Activated naive CD4-positive, alpha-beta T cell treated with anti-CD3 and anti-CD28 coated beads, Interleukin-2, amount 50 U/mL, for 24 hours (primary cell): ENCODE measurements around the gene ANK3.
"Not testable (repeated sequence)": the region's sequence is repeated elsewhere in the genome, so short reads cannot be mapped to it uniquely, and the experiment has no call there.

Experiments used
- H3K27ac Mint-ChIP-seq: one replicate; pipeline ENCODE4 v1.8.0; 2021; ENCODE audit warnings: mild to moderate bottlenecking, mixed read lengths
- H3K27me3 Mint-ChIP-seq: one replicate; pipeline ENCODE4 v1.8.0; 2021; ENCODE audit warnings: mixed read lengths
- H3K36me3 Mint-ChIP-seq: one replicate; pipeline ENCODE4 v1.8.0; 2021; ENCODE audit warnings: mixed read lengths
- H3K4me1 Mint-ChIP-seq: one replicate; pipeline ENCODE4 v1.8.0; 2021; ENCODE audit warnings: mixed read lengths
- H3K4me3 Mint-ChIP-seq: one replicate; pipeline ENCODE4 v1.8.0; 2021; ENCODE audit warnings: mild to moderate bottlenecking, mixed read lengths
- H3K9me3 Mint-ChIP-seq: one replicate; pipeline ENCODE4 v1.8.0; 2021; ENCODE audit warnings: mixed read lengths

ANK3 gene

DNA sequence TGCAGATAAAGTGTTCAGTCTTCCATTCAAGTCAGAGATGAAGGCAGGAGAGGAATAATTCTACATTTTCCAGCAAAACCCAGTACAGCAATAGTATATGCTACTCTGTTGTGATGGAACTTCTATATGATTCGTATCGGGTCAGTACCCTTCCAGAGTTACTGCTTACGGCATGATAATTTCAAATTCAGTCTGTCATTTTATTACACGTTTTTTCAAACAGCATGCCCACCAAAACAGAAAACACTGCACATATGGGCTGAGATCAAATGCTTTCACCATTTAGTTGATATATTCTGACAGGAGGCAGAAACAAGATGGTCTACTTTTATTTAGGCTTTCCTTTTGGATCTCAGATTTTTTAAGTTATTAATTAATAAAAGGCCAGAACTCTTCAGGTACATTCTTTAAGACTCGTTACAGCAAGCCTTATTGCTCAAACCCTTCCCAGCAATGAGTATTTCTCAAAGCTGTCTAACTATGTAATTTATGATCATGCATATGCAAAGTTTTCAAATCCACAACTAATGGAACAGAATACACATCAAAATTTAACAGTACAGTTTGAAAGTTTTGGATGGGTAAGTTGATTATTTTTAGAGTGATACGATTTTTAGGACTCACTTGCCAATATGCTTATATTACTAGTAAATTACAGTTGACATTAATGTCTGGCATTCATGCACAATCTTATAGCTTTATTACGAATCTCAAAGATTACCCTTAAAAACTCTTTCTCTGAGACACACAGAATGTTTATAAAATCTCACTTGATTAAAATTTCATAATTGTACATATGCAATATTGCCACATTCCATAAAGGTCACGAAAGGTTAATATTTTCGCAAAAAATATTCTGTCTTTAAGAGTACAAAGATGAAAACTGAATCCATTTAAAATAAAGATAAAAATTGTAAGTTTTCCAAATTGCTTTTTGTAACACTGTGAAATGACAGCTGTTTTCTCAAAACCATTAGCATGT lies 91.0 kb downstream of the ANK3 start:
- peaks cover 5% of the 10 kb centered on the region for H3K4me1 Mint-ChIP-seq
- no peaks in the 10 kb centered on the region for H3K36me3 Mint-ChIP-seq
- no peak overlapping the region for H3K27ac Mint-ChIP-seq
- no peaks in the 10 kb centered on the region for H3K9me3 Mint-ChIP-seq
- no peak overlapping the region for H3K4me3 Mint-ChIP-seq
- no peaks in the 10 kb centered on the region for H3K27me3 Mint-ChIP-seq

DNA sequence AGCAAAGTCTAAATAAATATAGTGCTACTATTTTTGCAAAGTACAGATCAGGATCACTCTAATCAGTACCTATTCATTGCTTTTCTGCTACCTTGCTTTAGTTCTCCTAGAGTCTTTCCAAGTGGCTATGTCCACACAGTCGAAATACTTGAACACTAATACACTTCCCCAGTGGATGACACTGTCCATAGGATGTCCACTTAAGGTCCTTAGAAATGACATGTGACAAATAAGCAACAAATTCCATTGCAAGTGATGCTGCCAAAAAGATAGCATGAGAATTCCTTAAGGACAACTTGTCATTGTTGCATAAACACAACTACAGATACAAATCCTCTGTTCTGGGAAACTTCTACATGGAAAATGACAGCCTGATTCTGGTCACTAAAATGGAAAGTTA lies 93.6 kb downstream of the ANK3 start:
- Mint-ChIP-seq H3K9me3 (no peaks in the 10 kb centered on the region), H3K27me3 (no peaks in the 10 kb centered on the region), H3K4me3 (no peak overlapping the region), H3K27ac (no peak overlapping the region), H3K4me1 (peaks cover 9% of the 10 kb centered on the region), H3K36me3 (no peaks in the 10 kb centered on the region)

DNA sequence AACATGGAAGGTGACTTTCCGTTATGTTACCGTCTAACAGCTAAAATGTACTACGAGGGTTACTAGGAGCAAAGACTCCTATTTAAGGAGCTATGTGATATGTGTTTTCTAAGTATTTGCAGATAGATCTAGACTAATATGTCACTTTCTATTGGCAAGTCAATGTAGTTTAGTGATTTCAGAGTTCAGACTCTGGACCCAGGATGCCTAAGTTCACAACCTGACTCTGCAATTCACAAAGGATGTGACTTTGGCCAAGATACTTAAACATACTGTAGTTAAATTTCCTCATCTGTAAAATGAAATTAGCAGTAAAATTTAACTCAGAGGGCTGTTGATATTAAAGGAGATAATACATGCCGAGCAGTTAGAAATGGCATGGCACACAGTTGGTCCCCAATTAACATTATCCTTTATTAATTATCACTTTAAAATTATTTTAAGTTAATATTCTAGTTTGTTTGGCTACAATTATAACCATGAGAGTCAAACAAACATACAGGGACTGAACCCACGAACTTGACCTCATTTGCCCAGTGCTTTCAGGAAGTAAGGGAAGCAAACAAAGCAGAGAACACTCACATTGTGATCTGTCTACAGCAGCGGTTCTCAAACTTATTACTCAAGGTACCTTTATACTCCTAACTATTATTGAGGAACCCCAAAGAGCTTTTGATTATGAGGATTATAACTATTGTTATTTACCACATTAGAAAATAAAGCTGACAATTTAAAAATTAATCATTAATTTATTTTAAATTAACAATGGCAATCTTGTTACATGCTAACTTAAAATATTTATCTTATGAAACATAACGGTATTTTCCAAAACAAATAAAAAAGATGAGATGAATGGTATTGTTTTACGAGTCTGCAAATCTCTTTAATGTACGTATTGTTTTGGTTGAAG lies 94.4 kb downstream of the ANK3 start:
- Mint-ChIP-seq H3K27ac (no peak overlapping the region), H3K36me3 (no peaks in the 10 kb centered on the region), H3K4me3 (no peak overlapping the region), H3K27me3 (no peaks in the 10 kb centered on the region), H3K4me1 (peaks cover 9% of the 10 kb centered on the region), H3K9me3 (no peaks in the 10 kb centered on the region)

DNA sequence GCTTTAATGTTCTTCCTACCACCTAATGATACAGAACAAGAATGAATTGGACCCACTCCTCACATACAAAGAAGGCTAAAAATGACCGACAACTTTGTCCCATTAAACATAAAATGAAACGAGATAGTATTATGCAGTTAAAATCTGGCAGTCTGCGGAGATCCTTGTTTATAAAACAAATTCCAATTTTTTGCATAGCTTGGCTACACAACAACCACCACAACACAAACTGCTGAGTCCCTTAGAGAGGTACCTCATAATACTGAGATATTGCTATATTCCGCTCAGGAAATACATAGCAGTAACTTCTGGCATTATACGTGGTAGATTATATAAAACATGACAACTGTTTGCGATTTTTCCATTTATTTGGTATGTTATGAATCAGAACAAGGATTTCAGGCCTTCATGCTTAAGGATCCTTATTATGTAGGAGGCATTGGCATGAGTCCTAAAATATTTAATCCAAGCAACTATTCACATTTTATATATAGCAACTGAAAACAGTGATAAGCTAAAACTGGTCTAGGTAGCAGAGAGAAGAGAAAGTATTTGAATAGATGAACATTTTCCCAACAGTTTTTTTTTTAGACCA lies 96.0 kb downstream of the ANK3 start:
- Mint-ChIP-seq H3K4me3 (no peak overlapping the region), H3K9me3 (no peaks in the 10 kb centered on the region), H3K27ac (no peak overlapping the region), H3K27me3 (no peaks in the 10 kb centered on the region), H3K36me3 (no peaks in the 10 kb centered on the region), H3K4me1 (peaks cover 9% of the 10 kb centered on the region)

DNA sequence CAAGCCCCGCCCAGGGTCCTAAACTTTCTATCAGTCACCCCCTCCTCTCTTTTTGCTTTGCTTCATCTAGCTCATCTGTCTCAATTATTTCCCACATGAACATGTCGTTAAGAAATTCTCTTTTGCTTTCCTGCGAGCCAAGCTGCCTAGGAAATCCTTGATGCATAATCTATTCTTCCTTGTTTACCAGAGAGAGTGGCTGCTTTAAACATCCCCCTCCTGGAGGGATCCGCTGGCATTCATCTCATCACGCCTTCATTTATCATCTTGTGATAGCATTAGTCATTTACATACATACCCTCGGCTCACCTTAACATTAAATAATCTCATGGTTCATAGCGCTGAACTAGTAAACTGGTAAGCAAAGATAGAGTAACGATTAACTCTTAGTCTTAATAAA lies 96.7 kb downstream of the ANK3 start:
- H3K27me3 Mint-ChIP-seq = no peaks in the 10 kb centered on the region
- no peaks in the 10 kb centered on the region for H3K9me3 Mint-ChIP-seq
- H3K27ac Mint-ChIP-seq = no peak overlapping the region
- H3K4me3 Mint-ChIP-seq = no peak overlapping the region
- H3K4me1 Mint-ChIP-seq = peaks cover 8% of the 10 kb centered on the region
- H3K36me3 Mint-ChIP-seq = no peaks in the 10 kb centered on the region

DNA sequence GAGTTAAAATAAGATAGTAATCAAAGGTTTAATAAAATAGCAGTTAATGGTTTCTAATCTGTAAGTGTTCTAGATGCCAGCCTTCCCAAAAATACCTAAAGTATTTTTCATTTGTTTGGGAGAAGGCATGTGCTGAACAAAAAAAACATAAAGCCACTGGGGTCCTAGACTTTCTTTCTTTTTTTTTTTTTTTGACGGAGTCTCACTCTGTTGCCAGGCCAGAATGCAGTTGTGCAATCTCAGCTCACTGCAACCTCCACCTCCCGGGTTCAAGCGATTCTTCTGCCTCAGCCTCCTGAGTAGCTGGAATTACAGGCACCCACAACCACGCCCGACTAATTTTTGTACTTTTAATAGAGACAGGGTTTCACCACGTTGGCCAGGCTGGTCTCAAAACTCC lies 97.1 kb downstream of the ANK3 start:
- H3K27ac Mint-ChIP-seq, H3K27me3 Mint-ChIP-seq, H3K9me3 Mint-ChIP-seq, H3K36me3 Mint-ChIP-seq, H3K4me3 Mint-ChIP-seq: not testable (repeated sequence)
- peaks cover 10% of the 10 kb centered on the region for H3K4me1 Mint-ChIP-seq

DNA sequence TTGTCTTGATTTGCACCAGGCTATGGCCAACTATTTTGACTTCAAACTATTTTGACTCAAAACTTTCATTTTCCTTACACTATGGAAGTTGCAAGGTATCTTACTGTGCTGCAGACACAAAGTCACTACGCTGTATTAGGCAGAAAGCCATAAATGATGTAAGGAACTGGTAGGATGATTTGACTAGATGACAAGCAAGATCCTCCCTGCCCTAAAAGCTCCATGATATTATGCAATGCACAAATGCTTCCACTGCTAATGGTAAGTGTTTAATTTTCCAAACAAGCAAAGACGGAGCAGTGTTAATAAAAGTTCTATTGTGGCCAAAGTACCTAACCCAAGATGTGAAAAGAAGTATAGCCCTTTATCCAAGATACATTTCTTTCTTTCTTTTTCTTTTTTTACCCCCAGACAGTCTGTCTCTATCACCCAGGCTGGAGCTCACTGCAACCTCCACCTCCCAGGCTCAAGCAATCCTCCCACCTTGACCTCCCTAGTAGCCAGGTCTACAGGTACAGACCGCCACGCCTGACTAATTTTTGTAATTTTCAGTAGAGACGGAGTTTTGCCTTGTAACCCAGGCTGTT lies 98.2 kb downstream of the ANK3 start:
- Mint-ChIP-seq H3K27ac (no peak overlapping the region), H3K27me3 (no peaks in the 10 kb centered on the region), H3K9me3 (no peaks in the 10 kb centered on the region), H3K4me1 (peaks cover 10% of the 10 kb centered on the region), H3K36me3 (no peaks in the 10 kb centered on the region), H3K4me3 (no peak overlapping the region)

DNA sequence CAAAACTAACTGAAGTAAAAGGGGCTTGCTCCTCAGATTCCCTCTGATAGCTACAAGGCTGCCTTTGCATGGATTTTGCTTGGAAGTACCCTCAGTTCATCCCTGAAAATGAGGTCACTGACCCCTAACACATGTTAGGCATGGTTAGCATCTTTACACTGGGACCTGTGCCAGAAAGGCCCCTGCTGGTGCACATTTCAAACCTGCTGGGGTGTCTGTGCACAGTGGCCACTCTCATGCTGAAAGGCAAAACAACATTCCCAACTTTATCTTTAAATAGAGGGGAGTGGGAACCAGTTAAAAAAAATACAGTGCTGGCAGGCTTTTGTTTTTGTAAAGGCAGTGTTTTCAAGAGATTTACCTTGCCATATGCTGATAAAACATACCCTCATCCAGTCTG lies 99.1 kb downstream of the ANK3 start:
- no peak overlapping the region for H3K4me3 Mint-ChIP-seq
- no peak overlapping the region for H3K27ac Mint-ChIP-seq
- H3K4me1 Mint-ChIP-seq = peaks cover 12% of the 10 kb centered on the region
- H3K36me3 Mint-ChIP-seq = no peaks in the 10 kb centered on the region
- H3K9me3 Mint-ChIP-seq = no peaks in the 10 kb centered on the region
- H3K27me3 Mint-ChIP-seq = no peaks in the 10 kb centered on the region

DNA sequence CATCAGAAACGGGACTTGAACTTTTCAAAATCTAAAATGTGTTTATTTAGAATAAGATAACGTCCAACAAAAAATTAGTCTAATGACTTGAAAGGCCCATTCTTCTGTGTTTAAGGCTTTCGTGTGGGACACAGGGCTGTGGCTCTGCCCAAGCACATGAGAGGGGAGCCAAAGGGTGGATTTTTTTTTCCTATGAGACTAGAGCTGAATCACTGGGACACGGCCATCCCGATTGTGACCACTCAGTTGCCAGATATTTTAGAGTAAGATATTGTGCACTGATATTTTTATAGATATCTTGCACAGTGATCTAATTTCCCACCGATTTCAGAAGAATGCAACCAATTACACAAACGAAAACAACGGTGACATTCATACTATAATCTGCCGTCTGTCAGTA lies 99.9 kb downstream of the ANK3 start:
- H3K36me3 Mint-ChIP-seq = no peaks in the 10 kb centered on the region
- H3K27ac Mint-ChIP-seq = no peak overlapping the region
- no peaks in the 10 kb centered on the region for H3K27me3 Mint-ChIP-seq
- H3K4me1 Mint-ChIP-seq = peaks cover 15% of the 10 kb centered on the region
- H3K9me3 Mint-ChIP-seq = no peaks in the 10 kb centered on the region
- H3K4me3 Mint-ChIP-seq = no peak overlapping the region

DNA sequence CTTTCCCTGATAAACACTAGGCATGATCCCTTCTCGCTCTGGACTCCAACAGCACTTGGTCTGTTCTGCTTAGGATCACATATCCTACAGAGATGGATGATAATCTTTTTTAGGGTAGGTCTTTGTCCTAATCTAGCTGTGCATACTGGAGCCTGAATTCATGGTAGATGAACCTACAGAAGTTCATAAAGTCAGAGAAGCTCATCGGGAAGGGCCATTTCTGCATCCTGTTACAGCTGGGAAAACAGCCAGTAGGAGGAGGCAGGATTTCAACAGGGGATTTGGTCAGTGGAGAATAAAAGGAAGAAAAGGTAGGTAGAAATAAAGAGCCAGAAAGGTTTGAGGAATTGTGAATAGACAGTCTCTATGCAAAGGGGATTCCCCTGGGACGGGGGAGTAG lies 101.4 kb downstream of the ANK3 start:
- Mint-ChIP-seq H3K36me3 (no peaks in the 10 kb centered on the region), H3K27ac (no peak overlapping the region), H3K4me3 (no peak overlapping the region), H3K27me3 (no peaks in the 10 kb centered on the region), H3K9me3 (no peaks in the 10 kb centered on the region), H3K4me1 (peaks cover 15% of the 10 kb centered on the region)

DNA sequence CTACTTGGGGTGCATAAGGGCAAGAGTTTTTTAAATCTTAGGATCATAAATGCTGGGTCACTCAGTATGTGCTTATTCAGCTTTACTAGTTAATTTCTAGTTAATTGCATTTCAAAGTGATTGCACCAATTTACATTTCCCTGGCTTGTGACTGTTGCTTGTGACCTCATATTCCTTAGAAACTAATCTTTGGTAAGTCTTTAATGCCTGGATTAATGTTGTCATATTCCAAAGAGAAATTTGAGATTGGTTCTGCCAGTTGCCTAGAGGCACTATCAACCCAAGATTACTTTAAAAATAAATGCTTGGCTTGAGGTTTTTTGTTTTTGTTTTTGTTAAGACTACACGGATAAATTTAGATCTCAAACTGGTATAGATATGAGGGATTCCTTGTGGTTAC lies 103.1 kb downstream of the ANK3 start:
- no peak overlapping the region for H3K4me3 Mint-ChIP-seq
- H3K4me1 Mint-ChIP-seq = peaks cover 12% of the 10 kb centered on the region
- H3K36me3 Mint-ChIP-seq = no peaks in the 10 kb centered on the region
- no peaks in the 10 kb centered on the region for H3K27me3 Mint-ChIP-seq
- no peak overlapping the region for H3K27ac Mint-ChIP-seq
- H3K9me3 Mint-ChIP-seq = no peaks in the 10 kb centered on the region

DNA sequence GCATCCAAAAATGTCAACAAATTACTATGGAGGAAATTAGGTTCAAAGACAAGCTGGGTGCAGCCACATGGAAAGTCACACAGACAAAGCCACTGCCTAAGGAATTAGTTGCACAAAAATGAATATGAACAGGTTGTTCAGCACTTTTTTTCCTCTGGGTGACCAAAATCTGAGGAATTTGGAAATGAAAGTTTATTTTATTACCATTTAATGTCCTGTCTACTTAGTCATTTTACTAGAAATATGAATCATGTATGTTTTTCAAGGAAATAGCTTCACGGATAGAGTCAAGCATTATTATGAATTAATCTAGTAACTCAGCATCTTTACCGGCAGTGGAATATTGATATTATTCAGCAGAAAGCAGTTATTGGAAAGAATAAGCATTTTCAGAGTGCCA lies 106.3 kb downstream of the ANK3 start:
- Mint-ChIP-seq H3K9me3 (no peaks in the 10 kb centered on the region), H3K36me3 (peaks cover 5% of the 10 kb centered on the region), H3K27me3 (no peaks in the 10 kb centered on the region), H3K4me1 (peaks cover 11% of the 10 kb centered on the region), H3K4me3 (no peak overlapping the region), H3K27ac (no peak overlapping the region)

DNA sequence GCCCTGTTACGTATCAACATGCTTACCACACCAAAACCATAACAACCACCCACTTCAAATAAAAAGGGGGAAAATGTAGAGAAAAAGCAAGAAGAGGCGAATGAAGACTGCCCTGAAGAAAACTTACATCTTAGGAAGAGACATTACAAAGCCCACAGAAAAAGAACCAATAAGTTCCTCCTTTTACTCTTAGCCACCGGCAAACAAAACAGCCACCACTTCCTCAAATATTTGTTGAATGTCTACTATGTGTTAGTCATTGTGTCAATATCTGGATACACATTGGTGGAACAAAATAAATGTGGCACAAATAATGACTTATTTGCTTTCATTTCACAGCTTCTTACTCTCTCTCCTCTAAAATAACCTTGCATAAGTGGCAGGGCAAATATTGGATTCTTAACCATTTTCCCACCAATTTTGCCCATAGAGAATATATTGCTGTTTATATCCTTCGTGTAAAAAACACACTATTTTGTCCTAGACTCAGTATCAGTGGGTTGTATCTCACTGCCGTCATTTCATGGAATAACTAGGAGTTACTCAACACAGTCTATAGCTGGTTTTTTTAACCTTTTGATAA lies 106.8 kb downstream of the ANK3 start:
- Mint-ChIP-seq H3K27ac (no peak overlapping the region), H3K27me3 (no peaks in the 10 kb centered on the region), H3K4me1 (peaks cover 6% of the 10 kb centered on the region), H3K9me3 (no peaks in the 10 kb centered on the region), H3K36me3 (peaks cover 8% of the 10 kb centered on the region), H3K4me3 (no peak overlapping the region)

DNA sequence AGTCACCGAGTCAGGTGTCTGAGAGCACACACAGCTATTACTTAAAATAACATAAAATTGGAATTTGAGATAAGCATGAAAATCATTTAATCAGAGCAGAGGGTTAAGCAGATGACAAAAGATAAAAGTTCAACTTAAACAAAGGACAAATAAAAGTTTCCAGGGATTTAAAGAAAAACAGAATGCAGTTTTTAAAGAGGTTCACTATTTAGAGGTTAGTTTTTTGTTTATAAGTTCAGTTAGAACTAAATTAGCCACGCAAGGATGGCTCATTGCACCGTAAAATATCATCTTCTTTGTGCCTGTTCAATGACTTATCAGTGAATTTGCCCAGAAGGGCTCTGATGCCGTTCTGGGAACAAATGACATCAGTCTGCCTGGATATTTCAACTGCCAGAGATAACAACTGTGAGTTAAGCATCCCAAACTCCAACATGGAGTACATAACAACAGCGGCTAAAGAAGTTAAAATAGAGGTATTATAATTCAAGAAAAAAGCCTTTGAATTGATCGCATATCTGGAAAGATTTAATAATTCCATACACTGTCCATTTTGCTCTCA lies 107.8 kb downstream of the ANK3 start:
- H3K27ac Mint-ChIP-seq = peak overlapping the region; percentile 43
- no peaks in the 10 kb centered on the region for H3K9me3 Mint-ChIP-seq
- H3K4me3 Mint-ChIP-seq = no peak overlapping the region
- H3K4me1 Mint-ChIP-seq = peaks cover 5% of the 10 kb centered on the region
- H3K27me3 Mint-ChIP-seq = no peaks in the 10 kb centered on the region
- peaks cover 13% of the 10 kb centered on the region for H3K36me3 Mint-ChIP-seq

DNA sequence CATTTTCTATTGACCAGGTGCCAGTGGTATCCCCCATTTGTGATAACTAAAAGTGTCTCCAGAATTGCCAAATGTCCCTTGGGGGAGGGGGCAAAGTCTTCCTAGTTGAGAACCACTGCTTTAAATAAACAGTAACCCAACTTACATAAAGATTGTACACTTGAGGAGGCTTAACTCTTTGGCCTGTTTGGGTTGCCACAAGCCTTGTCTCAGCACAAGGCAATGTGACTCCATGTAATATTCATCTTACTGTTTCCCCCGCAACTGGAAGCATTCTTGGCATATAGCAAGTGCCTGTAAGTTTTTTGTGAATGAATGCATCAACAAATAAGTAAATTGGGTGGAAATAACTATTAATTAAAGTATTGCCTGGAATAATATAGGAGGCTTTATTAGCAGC lies 108.3 kb downstream of the ANK3 start:
- Mint-ChIP-seq H3K36me3 (peaks cover 15% of the 10 kb centered on the region), H3K4me3 (no peak overlapping the region), H3K27me3 (no peaks in the 10 kb centered on the region), H3K9me3 (no peaks in the 10 kb centered on the region), H3K27ac (peak overlapping the region; percentile 43), H3K4me1 (peaks cover 5% of the 10 kb centered on the region)
